Activated naive CD4-positive, alpha-beta T cell treated with anti-CD3 and anti-CD28 coated beads, Interleukin-2, amount 10 ng/mL, durations not matched to agents 7 days and 5 days (primary cell): ENCODE results near the gene ANKRD11.

ENCODE experiments used
- CTCF ChIA-PET: fragments of 350-600 bp; sonication (Branson Sonifier 250); formaldehyde crosslinking; loops from one replicate; lab custom pipeline; 2021; ENCODE audit warnings: antibody characterized with exemption; lab: Charles Lee
- DNase-seq: peaks from one replicate; pipeline ENCODE4 v3.0.0-alpha.2; 2020
- H3K27ac Mint-ChIP-seq: one replicate; pipeline ENCODE4 v1.8.0; 2021; ENCODE audit warnings: mild to moderate bottlenecking, moderate library complexity, mixed read lengths
- H3K27me3 Mint-ChIP-seq: one replicate; pipeline ENCODE4 v1.8.0; 2021; ENCODE audit warnings: mild to moderate bottlenecking, mixed read lengths
- H3K36me3 Mint-ChIP-seq: one replicate; pipeline ENCODE4 v1.8.0; 2021; ENCODE audit warnings: mixed read lengths
- H3K4me1 Mint-ChIP-seq: one replicate; pipeline ENCODE4 v1.8.0; 2021; ENCODE audit warnings: mixed read lengths
- H3K4me3 Mint-ChIP-seq: one replicate; pipeline ENCODE4 v1.8.0; 2021; ENCODE audit warnings: mild to moderate bottlenecking, moderate library complexity, mixed read lengths
- H3K9me3 Mint-ChIP-seq: one replicate; pipeline ENCODE4 v1.8.0; 2021; ENCODE audit warnings: mixed read lengths

ANKRD11 gene

DNA sequence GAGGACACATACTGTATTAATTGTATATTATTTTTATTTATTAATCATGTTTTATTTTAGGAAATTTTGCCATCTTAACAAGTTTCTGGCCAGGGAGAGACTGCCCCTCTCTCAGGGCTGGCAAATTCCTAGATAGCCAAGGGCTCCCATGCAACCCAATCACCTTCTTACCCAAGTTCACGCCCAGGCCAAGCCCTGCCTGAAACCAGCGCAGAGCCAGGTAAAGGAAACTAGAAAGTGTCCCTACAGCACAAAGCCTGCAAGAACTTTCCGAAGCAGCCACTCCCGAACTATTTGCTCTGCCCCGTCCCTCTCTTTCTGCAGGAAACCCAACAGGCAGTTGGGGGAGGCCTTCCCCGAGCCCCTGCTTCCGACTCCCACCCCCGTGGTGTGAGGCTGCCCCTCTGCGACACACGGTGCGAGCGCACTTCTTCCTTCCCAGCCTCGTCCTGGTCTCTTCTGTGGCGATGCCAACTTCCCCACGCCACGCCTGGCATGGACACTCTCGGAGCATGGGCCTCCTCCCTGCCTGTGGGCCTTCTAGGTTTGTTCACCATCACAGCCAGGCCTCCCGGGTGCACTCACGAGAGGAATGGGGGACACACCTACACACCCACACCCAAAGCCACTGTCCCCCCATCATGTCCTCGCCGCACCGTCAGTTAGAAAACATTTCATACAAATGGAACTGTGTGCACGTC is 172.5 kb downstream of the ANKRD11 start:
- Mint-ChIP-seq H3K36me3 (peaks cover 40% of the 10 kb centered on the region), H3K4me3 (no peak overlapping the region), H3K27ac (peak overlapping the region; percentile 99), H3K9me3 (no peaks in the 10 kb centered on the region), H3K4me1 (peaks cover 99% of the 10 kb centered on the region), H3K27me3 (no peaks in the 10 kb centered on the region)
- no peak for DNase-seq
- CTCF ChIA-PET, result no interaction called here

DNA sequence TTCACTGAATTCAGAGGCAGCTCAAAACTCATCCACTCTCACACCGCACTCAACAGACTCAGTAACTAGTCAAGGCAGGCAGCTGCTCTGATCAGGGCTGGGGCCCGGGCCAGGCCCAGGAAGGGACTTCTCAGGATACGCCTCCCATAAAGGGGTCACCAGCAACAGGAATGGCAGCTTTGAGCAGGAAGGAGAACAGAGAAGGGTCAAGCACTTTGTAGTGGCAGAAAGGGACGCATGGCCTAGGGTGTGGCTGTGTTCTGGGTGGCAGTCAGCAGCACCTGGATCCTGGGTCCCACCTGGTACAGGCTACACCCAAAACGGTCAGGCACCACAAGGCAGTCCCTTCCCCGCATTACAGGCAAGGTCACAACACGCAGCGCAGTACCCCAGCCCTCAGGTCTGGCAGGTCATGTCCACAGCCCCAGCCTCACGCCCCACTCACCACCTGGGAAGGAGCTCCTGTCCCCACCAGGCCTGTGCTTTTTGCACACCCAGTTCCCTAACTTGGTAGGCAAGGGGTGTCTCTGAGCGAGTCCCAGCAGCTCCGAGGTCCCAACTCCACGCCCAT is 173.2 kb downstream of the ANKRD11 start:
- H3K4me1 Mint-ChIP-seq, result peaks cover 98% of the 10 kb centered on the region
- H3K27ac Mint-ChIP-seq, result peak overlapping the region; percentile 99
- H3K9me3 Mint-ChIP-seq, result no peaks in the 10 kb centered on the region
- peaks cover 40% of the 10 kb centered on the region for H3K36me3 Mint-ChIP-seq
- CTCF ChIA-PET, result interaction anchor here (1.1 to 1.8 kb wide), 2 partner anchors 66 to 192 kb away, joined by 3 to 5 read pairs; no protein-coding TSS in a partner anchor
- peak overlapping the region; percentile 69 for H3K4me3 Mint-ChIP-seq
- no peak for DNase-seq
- H3K27me3 Mint-ChIP-seq, result no peaks in the 10 kb centered on the region

DNA sequence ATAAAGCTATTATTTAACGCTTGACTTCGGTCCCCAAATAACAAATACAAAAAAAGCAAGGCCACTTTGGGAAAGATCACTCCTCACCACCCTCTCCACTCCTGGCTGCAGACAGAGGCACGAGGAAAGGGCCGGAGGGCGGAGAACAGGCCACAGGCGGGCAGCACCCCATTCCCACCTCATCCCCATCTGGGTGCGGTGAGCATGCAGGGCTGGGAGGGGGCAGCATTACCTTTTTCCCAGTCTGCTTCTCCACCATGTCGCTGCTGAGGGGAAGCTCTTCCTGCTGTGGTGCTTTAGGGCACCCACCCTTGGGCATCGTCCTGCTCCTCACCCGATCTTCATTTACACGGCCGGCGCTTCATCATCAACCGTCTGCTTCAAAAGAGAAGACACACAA is 173.7 kb downstream of the ANKRD11 start:
- Mint-ChIP-seq H3K9me3 (no peaks in the 10 kb centered on the region), H3K27ac (peak overlapping the region; percentile 99), H3K36me3 (peaks cover 39% of the 10 kb centered on the region), H3K4me3 (peak overlapping the region; percentile 69), H3K4me1 (peaks cover 96% of the 10 kb centered on the region), H3K27me3 (no peaks in the 10 kb centered on the region)
- DNase-seq, result no peak
- CTCF ChIA-PET, result interaction anchor here (1.1 to 1.8 kb wide), 3 partner anchors 45 to 192 kb away, joined by 3 to 5 read pairs (median 5); no protein-coding TSS in a partner anchor

DNA sequence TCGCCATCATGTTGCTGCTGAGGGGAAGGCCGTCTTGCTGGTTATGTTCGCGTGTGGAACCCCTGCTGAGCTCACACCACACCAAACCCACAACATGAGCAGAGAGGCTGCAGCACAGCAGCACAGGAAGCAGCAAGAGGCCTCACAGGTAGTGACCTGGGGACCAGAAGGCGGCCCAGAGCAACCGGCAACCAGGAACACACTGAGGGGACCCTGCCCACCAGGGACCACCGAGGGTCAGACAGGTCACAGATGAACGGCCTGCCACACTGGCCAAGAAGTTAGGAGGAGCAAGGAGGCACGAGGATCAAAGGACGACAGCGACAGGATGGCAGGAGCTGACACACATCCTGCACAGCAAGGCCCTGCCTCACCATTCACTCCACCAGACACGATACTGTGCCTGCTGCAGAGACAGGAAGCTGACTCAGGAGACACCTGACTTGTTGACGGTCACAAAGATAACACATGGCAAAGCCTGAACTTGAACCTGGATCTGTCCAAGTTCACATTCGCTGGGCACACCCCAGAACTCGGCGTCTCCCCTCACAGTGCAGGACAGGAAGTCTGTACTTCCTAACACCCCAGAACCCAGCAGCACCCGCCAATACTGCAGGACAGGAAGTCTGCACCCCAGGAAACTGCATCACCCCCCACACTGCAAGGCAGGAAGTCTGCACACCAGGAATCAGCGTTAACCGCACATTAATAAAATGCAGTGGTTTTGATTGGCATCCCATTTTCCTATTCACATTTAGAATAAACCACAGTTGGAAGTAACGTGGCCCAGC is 174.4 kb downstream of the ANKRD11 start:
- Mint-ChIP-seq H3K4me1 (peaks cover 93% of the 10 kb centered on the region), H3K9me3 (no peaks in the 10 kb centered on the region), H3K4me3 (peak overlapping the region; percentile 69), H3K36me3 (peaks cover 41% of the 10 kb centered on the region), H3K27ac (peak overlapping the region; percentile 99), H3K27me3 (no peaks in the 10 kb centered on the region)
- CTCF ChIA-PET, result interaction anchor here (0.9 to 1.8 kb wide), 8 partner anchors 17 to 193 kb away, joined by 3 to 5 read pairs (median 4); no protein-coding TSS in a partner anchor
- peak; percentile 86 for DNase-seq

DNA sequence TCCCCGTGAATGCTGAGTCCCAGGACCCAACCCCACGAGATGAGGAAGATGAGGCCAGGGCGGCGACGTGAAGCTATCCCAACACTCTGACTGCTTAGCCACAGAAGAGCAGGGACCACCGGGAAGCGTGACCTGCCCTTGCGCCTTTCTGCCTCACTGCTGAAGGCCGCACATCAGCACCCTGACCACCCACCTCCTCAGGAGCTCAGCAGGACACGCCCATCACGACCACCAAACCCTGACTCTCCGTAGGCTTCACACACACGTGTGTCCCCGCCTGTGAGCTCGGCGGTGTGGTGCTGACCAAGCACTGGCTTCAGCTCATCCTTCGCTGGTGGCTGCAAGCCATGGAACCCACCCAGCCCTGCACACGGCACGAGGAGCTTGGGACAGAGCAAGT is 175.1 kb downstream of the ANKRD11 start:
- CTCF ChIA-PET, result interaction anchor here (0.8 to 1.8 kb wide), 9 partner anchors 9 to 194 kb away, joined by 3 to 5 read pairs (median 4); no protein-coding TSS in a partner anchor
- no peaks in the 10 kb centered on the region for H3K27me3 Mint-ChIP-seq
- peaks cover 87% of the 10 kb centered on the region for H3K4me1 Mint-ChIP-seq
- H3K9me3 Mint-ChIP-seq, result no peaks in the 10 kb centered on the region
- peak overlapping the region; percentile 99 for H3K27ac Mint-ChIP-seq
- no peak for DNase-seq
- peaks cover 42% of the 10 kb centered on the region for H3K36me3 Mint-ChIP-seq
- H3K4me3 Mint-ChIP-seq, result peak overlapping the region; percentile 69

DNA sequence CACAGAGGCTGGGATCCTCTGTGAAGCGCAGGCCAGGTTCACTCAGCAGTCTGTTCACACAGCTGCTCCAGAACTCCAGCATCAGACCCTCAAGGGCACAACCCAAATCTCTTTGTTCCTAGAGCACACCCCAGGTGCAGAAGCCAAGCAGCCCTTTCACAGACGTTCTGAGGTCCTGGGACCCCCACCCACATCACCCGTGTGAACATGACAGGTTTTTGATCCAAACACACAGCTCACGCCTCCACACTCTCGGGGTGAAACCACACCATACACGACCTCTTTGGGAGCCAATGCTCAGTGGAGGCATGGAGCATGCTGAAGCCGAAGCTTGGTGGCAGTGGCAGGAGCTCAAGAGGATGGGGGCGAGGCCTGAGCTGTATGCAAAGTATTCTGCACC is 175.5 kb downstream of the ANKRD11 start:
- Mint-ChIP-seq H3K9me3 (no peaks in the 10 kb centered on the region), H3K4me3 (peak overlapping the region; percentile 69), H3K27ac (peak overlapping the region; percentile 99), H3K4me1 (peaks cover 87% of the 10 kb centered on the region), H3K36me3 (peaks cover 44% of the 10 kb centered on the region), H3K27me3 (no peaks in the 10 kb centered on the region)
- DNase-seq, result peak; percentile 35
- CTCF ChIA-PET, result interaction anchor here (0.8 to 1.8 kb wide), 8 partner anchors 10 to 194 kb away, joined by 3 to 8 read pairs (median 4); no protein-coding TSS in a partner anchor

DNA sequence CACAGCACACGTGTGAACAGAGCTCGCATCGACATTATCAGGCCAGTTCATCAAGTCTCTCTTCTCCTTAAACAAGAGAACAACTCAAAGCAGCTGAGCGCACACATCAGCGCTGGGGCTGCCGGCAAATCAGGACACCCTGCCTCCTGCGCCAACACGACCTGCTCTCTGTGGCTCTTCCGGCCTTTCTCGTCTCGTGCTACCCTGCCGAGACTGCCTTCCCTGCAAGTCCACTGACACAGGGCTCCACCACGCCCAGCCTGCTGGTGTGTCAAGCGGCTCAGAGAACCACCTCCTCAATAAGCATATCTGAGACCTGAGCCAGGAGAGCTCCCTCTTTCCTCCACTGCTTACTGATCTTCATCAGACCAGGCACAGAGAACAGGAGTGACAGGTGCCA is 176.0 kb downstream of the ANKRD11 start:
- Mint-ChIP-seq H3K27ac (peak overlapping the region; percentile 99), H3K4me3 (peak overlapping the region; percentile 69), H3K4me1 (peaks cover 87% of the 10 kb centered on the region), H3K27me3 (no peaks in the 10 kb centered on the region), H3K36me3 (peaks cover 48% of the 10 kb centered on the region), H3K9me3 (no peaks in the 10 kb centered on the region)
- DNase-seq, result peak; percentile 79
- CTCF ChIA-PET, result interaction anchor here (1.4 to 1.8 kb wide), 4 partner anchors 10 to 195 kb away, joined by 4 to 8 read pairs (median 6); no protein-coding TSS in a partner anchor

DNA sequence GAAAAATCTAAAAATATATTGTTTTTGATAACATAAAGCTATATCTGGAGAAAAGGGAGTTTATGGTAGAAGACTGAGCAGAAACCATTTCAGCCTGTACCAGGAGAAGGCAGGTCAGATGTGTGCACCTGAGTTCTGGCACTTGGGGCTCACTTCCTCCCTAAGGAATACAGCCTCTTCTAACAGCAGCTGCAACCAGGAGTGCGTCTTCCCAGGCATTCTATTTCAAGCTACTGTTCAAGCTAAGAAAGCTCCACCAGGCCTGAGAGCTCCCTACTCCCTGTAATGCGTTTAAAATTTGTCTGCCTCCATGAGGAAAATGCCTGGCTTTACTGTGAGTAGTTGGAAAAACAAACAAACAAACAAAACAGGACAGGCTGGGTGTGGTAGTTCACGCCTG is 176.8 kb downstream of the ANKRD11 start:
- CTCF ChIA-PET, result interaction anchor here (1.7 to 1.8 kb wide), 3 partner anchors 12 to 195 kb away, joined by 6 to 8 read pairs (median 6); no protein-coding TSS in a partner anchor
- no peaks in the 10 kb centered on the region for H3K9me3 Mint-ChIP-seq
- DNase-seq, result no peak
- H3K27ac Mint-ChIP-seq, result peak overlapping the region; percentile 99
- H3K36me3 Mint-ChIP-seq, result peaks cover 49% of the 10 kb centered on the region
- H3K4me1 Mint-ChIP-seq, result peaks cover 87% of the 10 kb centered on the region
- H3K4me3 Mint-ChIP-seq, result peak overlapping the region; percentile 69
- no peaks in the 10 kb centered on the region for H3K27me3 Mint-ChIP-seq

DNA sequence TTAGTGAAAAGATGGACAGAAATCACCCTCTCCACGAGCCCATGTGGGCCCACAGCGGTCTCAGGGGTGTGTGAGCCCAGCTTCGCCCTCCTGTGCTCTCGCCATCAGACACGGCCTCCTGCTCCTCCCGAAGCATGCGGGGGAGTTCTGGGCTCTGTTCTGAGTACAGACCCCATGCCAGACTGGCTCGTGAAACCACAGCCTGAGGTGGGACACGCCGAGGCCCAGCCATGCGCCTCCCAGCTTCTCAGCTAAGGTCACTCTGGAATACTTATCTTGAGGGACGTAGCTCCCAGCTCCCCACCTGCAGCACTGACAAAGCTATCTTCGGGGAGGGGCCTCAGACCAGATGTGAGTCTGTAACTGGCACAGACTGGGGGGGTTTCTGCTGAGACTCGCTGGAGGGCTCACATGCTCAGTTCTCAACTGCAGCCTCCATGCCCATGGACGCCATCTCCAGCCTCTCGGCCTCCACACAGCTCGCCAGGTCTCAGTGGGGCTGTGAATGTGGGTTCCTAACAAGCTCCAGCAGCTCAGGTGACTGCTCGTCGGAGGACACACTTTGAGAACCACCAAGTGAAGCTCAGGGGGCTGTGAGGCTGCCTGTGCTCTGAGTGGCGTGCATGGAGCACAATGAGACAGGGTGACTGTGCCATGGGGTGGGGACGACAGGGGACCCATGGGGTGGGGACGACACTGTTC is 177.6 kb downstream of the ANKRD11 start:
- CTCF ChIA-PET, result interaction anchor here (1.7 kb wide), 1 partner anchor 23 kb away, joined by 6 read pairs; no protein-coding TSS in a partner anchor
- H3K27me3 Mint-ChIP-seq, result no peaks in the 10 kb centered on the region
- no peak for DNase-seq
- peak overlapping the region; percentile 25 for H3K27ac Mint-ChIP-seq
- no peak overlapping the region for H3K4me3 Mint-ChIP-seq
- peaks cover 49% of the 10 kb centered on the region for H3K36me3 Mint-ChIP-seq
- peaks cover 86% of the 10 kb centered on the region for H3K4me1 Mint-ChIP-seq
- H3K9me3 Mint-ChIP-seq, result no peaks in the 10 kb centered on the region

DNA sequence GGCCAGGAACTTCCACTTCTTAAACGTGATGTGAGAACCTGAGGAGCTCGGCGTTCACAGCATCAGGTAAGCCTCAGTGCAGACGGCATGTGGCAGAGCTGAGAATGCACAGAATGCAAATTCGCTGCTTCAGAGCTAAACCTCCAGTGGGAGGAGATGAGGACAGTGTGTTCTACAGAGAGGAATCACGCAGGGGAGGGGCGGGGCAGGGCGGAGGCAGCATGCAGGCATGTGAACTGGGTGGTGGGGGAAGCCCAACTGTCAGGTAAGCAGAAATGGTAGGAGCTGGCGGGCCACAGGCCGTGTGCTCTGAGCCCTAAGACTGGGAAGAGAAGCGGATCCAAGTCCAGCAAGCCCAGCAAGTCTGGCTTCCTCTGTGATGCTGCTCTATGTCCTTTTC is 178.2 kb downstream of the ANKRD11 start:
- no peaks in the 10 kb centered on the region for H3K27me3 Mint-ChIP-seq
- H3K36me3 Mint-ChIP-seq, result peaks cover 50% of the 10 kb centered on the region
- H3K9me3 Mint-ChIP-seq, result no peaks in the 10 kb centered on the region
- H3K4me1 Mint-ChIP-seq, result peaks cover 82% of the 10 kb centered on the region
- peak overlapping the region; percentile 33 for H3K27ac Mint-ChIP-seq
- no peak for DNase-seq
- no peak overlapping the region for H3K4me3 Mint-ChIP-seq
- CTCF ChIA-PET, result no interaction called here

DNA sequence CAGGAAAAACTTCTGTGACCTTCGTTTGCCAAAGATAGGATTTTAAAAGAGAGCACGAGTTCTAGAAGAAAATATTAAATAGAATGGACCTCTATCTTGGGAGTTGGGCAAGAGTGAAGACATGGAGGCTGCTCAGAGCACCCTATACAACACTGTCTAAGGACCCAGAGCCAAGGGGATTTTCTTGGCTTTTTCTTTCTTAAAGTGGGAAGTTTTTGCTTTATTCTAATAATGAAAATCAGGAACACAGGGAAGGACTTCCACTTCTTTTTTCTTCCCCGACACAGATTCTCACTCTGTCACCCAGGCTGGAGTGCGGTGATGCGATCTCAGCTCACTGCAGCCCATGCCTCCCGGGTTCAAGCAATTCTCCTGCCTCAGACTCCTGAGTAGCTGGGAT is 178.7 kb downstream of the ANKRD11 start:
- no peaks in the 10 kb centered on the region for H3K27me3 Mint-ChIP-seq
- no peak overlapping the region for H3K4me3 Mint-ChIP-seq
- CTCF ChIA-PET, result no interaction called here
- peaks cover 78% of the 10 kb centered on the region for H3K4me1 Mint-ChIP-seq
- peaks cover 49% of the 10 kb centered on the region for H3K36me3 Mint-ChIP-seq
- DNase-seq, result no peak
- peak overlapping the region; percentile 33 for H3K27ac Mint-ChIP-seq
- H3K9me3 Mint-ChIP-seq, result no peaks in the 10 kb centered on the region

DNA sequence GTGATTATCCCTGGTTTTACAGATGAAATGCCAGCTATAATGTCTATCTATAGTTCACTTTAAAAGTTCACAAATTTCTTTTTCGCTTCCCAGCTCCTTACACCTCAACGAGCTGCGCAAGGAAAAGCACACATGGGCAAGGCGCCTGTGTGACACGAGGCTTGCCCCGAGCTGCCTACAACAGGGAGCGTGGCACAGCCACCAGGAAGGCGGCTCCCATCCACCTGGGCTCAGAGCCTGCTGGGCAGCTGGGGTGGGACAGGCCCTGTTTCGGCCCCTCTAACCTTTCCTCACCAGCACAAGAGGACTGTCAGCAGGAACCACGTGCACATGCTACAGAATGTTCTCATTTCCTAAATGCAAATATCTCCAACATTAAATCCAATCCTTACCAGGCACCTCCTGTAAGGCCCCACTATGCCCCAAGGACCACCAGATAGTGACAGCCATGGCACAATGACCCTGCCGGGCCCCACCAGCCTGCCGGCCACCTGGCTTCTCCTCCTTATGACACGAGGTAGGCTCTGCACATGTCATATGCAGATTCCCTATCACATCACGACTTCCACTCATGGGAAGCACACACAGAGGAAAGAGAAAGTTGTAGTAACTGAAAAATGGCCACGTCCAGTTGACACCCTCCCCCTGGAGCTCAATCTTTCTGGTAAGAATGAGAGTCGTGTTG is 180.8 kb downstream of the ANKRD11 start:
- Mint-ChIP-seq H3K4me3 (no peak overlapping the region), H3K4me1 (peaks cover 57% of the 10 kb centered on the region), H3K27me3 (no peaks in the 10 kb centered on the region), H3K9me3 (no peaks in the 10 kb centered on the region), H3K36me3 (peaks cover 42% of the 10 kb centered on the region), H3K27ac (peak overlapping the region; percentile 28)
- CTCF ChIA-PET, result interaction anchor here (2.1 kb wide), 1 partner anchor 21 kb away, joined by 5 read pairs; no protein-coding TSS in a partner anchor
- DNase-seq, result no peak
